Measurements from ENCODE around the gene ARHGAP35.
A peak's percentile ranks its signal among the peaks of the same experiment; 100 is the strongest.

ARHGAP35 gene

DNA sequence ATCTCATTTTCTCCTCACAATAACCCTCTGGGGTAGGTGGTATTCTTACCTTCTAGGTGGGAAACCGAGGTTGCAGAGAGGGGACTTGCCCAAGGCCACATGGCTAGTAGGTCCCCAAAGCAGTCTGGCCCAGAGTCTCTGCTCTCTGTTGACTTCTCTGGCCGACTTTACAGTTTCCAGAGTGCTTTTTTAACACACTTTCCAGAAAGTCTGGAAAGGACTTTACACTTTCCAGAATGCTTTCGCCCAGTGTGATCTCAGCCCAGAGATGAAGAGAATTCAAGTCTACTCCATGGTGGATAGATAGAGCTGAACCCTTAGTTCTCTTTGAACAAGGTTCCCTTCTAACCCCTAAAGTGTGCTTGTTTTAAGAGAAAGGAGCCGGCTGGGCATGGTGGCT, 12.2 kb downstream of the ARHGAP35 start:
- no peak for TF ChIP-seq CTCF (IDR thresholded peaks at IDR 0.05; ENCODE audit: poor library complexity, severe bottlenecking)
- DNase-seq (ENCODE audit: low spot score) = no peak
- Histone ChIP-seq H3K9me3 (ENCODE audit: severe bottlenecking) (no peaks in the 10 kb centered on the region), H3K27ac (ENCODE audit: poor library complexity, severe bottlenecking) (peak overlapping the region; percentile 91), H3K36me3 (ENCODE audit: low read depth) (peaks cover 17% of the 10 kb centered on the region), H3K4me1 (ENCODE audit: insufficient read depth, poor library complexity, severe bottlenecking) (peaks cover 50% of the 10 kb centered on the region), H3K4me3 (ENCODE audit: severe bottlenecking) (no peak overlapping the region), H3K27me3 (ENCODE audit: insufficient read depth, poor library complexity, severe bottlenecking) (no peaks in the 10 kb centered on the region)
- ATAC-seq (ENCODE audit: low read depth) = no peak

DNA sequence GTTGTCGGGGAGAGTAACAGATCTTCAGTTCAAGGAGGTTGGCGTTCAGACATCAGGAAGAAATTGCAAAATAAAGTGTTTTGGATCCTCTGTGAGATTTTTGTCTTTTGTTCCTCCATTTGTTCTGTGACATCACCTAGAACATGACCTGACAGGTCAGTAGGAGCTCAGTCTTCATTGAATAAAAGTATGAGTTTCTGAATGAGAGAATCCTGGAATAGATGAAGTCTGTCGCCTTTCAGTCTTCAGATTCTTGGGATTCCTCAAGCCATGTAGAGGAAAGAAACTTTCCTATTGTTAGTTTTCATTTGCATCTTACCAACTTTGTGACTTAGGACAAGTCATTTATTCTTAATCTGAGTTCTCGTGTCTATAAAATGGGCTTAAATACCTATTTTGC, 14.4 kb downstream of the ARHGAP35 start:
- TF ChIP-seq CTCF (IDR thresholded peaks at IDR 0.05; ENCODE audit: poor library complexity, severe bottlenecking) = no peak
- Histone ChIP-seq H3K4me3 (ENCODE audit: severe bottlenecking) (no peak overlapping the region), H3K27me3 (ENCODE audit: insufficient read depth, poor library complexity, severe bottlenecking) (no peaks in the 10 kb centered on the region), H3K4me1 (ENCODE audit: insufficient read depth, poor library complexity, severe bottlenecking) (peaks cover 59% of the 10 kb centered on the region), H3K36me3 (ENCODE audit: low read depth) (peaks cover 31% of the 10 kb centered on the region), H3K9me3 (ENCODE audit: severe bottlenecking) (no peaks in the 10 kb centered on the region), H3K27ac (ENCODE audit: poor library complexity, severe bottlenecking) (peak overlapping the region; percentile 91)
- ATAC-seq (ENCODE audit: low read depth) (peak; percentile 45; the same call in 2 of the 3 replicates), DNase-seq (ENCODE audit: low spot score) (no peak)

GRCh38 chr19:46875657-46876056, 14.9 kb downstream of the ARHGAP35 start:
- TF ChIP-seq CTCF (IDR thresholded peaks at IDR 0.05; ENCODE audit: poor library complexity, severe bottlenecking) = no peak
- no peak for ATAC-seq (ENCODE audit: low read depth)
- H3K4me1 ChIP-seq (ENCODE audit: insufficient read depth, poor library complexity, severe bottlenecking) = peaks cover 60% of the 10 kb centered on the region

GRCh38 chr19:46878613-46879375, 18.0 kb downstream of the ARHGAP35 start:
- ATAC-seq (ENCODE audit: low read depth) (peak; percentile 81), DNase-seq (ENCODE audit: low spot score) (no peak)
- no peak for TF ChIP-seq CTCF (IDR thresholded peaks at IDR 0.05; ENCODE audit: poor library complexity, severe bottlenecking)
- H3K9me3 ChIP-seq (ENCODE audit: severe bottlenecking) = no peaks in the 10 kb centered on the region
- H3K27me3 ChIP-seq (ENCODE audit: insufficient read depth, poor library complexity, severe bottlenecking) = no peaks in the 10 kb centered on the region
- peak overlapping the region; percentile 57 for H3K27ac ChIP-seq (ENCODE audit: poor library complexity, severe bottlenecking)
- peaks cover 32% of the 10 kb centered on the region for H3K36me3 ChIP-seq (ENCODE audit: low read depth)
- H3K4me3 ChIP-seq (ENCODE audit: severe bottlenecking) = no peak overlapping the region
- H3K4me1 ChIP-seq (ENCODE audit: insufficient read depth, poor library complexity, severe bottlenecking) = peaks cover 40% of the 10 kb centered on the region

More at GRCh38 chr19:46875657-46876056, 14.9 kb downstream of the ARHGAP35 start:
- Histone ChIP-seq H3K9me3 (ENCODE audit: severe bottlenecking) (no peaks in the 10 kb centered on the region), H3K27me3 (ENCODE audit: insufficient read depth, poor library complexity, severe bottlenecking) (no peaks in the 10 kb centered on the region), H3K27ac (ENCODE audit: poor library complexity, severe bottlenecking) (peak overlapping the region; percentile 91), H3K4me3 (ENCODE audit: severe bottlenecking) (no peak overlapping the region), H3K36me3 (ENCODE audit: low read depth) (peaks cover 35% of the 10 kb centered on the region)
- DNase-seq (ENCODE audit: low spot score) = no peak

GRCh38 chr19:46880431-46880830, 19.6 kb downstream of the ARHGAP35 start:
- Histone ChIP-seq H3K4me3 (ENCODE audit: severe bottlenecking) (no peak overlapping the region), H3K27me3 (ENCODE audit: insufficient read depth, poor library complexity, severe bottlenecking) (no peaks in the 10 kb centered on the region), H3K27ac (ENCODE audit: poor library complexity, severe bottlenecking) (no peak overlapping the region), H3K36me3 (ENCODE audit: low read depth) (peaks cover 30% of the 10 kb centered on the region), H3K9me3 (ENCODE audit: severe bottlenecking) (no peaks in the 10 kb centered on the region), H3K4me1 (ENCODE audit: insufficient read depth, poor library complexity, severe bottlenecking) (peaks cover 29% of the 10 kb centered on the region)
- no peak for TF ChIP-seq CTCF (IDR thresholded peaks at IDR 0.05; ENCODE audit: poor library complexity, severe bottlenecking)
- ATAC-seq (ENCODE audit: low read depth) (no peak), DNase-seq (ENCODE audit: low spot score) (no peak)
